GM19438 (cell line): ENCODE data around the gene AFG1L.
"Not testable (repeated sequence)": the region's sequence is repeated elsewhere in the genome, so short reads cannot be mapped to it uniquely, and the experiment has no call there.

Experiments
- ATAC-seq: cut with Tn5 transposase; IDR thresholded peaks from one replicate; pipeline ENCODE4 v1.9.1; 2021; ENCODE audit warnings: low read depth; ENCODE audit not compliant: unreplicated experiment

The AFG1L gene

GRCh38 chr6:108502832-108503231, 208.0 kb downstream of the AFG1L start:
- no peak for ATAC-seq

GRCh38 chr6:108507316-108507715, 212.5 kb downstream of the AFG1L start:
- no peak for ATAC-seq

- ATAC-seq = no peak
Observed at GRCh38 chr6:108510461-108511319, 215.8 kb downstream of the AFG1L start.

- no peak for ATAC-seq
Observed at GRCh38 chr6:108518714-108519576, 224.1 kb downstream of the AFG1L start.

GRCh38 chr6:108521616-108522107, 226.8 kb downstream of the AFG1L start:
- no peak for ATAC-seq

GRCh38 chr6:108523697-108524096, 228.8 kb downstream of the AFG1L start:
- no peak for ATAC-seq

- ATAC-seq = no peak
Observed at GRCh38 chr6:108524528-108525248, 229.8 kb downstream of the AFG1L start.

GRCh38 chr6:108526739-108527174, 231.9 kb downstream of the AFG1L start:
- ATAC-seq = no peak

- no peak for ATAC-seq
Observed at GRCh38 chr6:108528878-108529277, 234.0 kb downstream of the AFG1L start.

GRCh38 chr6:108531332-108531731, 236.5 kb downstream of the AFG1L start:
- no peak for ATAC-seq

GRCh38 chr6:108535114-108535742, 240.4 kb downstream of the AFG1L start:
- ATAC-seq = no peak

GRCh38 chr6:108535920-108536535, 241.2 kb downstream of the AFG1L start:
- ATAC-seq = not testable (repeated sequence)

GRCh38 chr6:108541843-108542759, 247.2 kb downstream of the AFG1L start:
- ATAC-seq = no peak

GRCh38 chr6:108543175-108543940, 248.5 kb downstream of the AFG1L start:
- no peak for ATAC-seq

GRCh38 chr6:108544606-108545005, 249.8 kb downstream of the AFG1L start:
- ATAC-seq = no peak

- ATAC-seq = no peak
Observed at GRCh38 chr6:108546079-108547049, 251.5 kb downstream of the AFG1L start.

- ATAC-seq = no peak
Observed at GRCh38 chr6:108549241-108549640, 254.4 kb downstream of the AFG1L start.
